Measurements from ENCODE around the gene PARD3. TPM values are rescaled to one million over a fixed set of nuclear protein-coding genes. Genes with fewer than 3 reads are reported as not detected.

PARD3 gene
- polyA plus RNA-seq, 2 of the 4 experiments (the other 2 are of a cell fraction): 110 to 200 TPM

DNA sequence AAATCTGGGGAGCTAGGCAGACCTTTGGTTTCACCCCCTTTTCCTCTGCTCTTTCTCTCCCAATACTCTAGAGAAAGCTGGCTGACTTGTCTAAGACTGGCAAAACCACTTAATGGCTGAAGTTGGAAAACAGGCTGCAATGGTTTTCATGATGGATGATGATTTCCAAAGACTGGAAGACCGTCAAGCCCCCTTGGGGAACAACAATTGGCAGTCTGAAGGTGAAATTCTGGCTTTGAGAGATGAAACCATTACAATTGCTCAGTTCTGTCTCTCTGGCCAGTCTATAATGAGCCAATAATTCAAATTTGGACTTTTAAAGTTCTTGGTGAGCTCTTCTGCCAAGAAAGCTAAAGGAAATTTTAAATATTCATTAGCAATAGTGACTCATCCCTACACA, 680.5 kb downstream of the PARD3 start:
- ChIA-PET POLR2A (no interaction called here), CTCF (interaction anchor here (1.1 to 2.5 kb wide), 3 partner anchors 9 to 504 kb away, joined by 3 to 6 read pairs (median 4); no protein-coding TSS in a partner anchor)

DNA sequence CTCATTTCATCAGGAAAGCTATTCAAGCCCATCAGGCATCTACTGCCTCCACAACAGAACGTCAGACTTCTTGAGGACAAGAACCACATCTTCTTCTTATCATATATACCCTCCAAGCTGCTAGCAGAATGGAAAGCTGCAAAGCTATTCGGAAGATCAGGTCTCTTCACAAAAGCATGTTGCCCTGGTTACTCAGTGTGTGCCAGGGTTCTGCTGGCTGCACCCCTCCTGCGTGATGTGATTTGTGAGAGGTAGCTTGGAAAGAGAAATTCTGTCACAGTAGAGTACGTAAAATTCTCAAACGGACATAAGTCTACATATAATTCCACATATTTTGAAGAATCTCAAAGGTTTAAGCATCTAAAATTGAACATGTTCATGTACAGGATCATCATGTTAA, 681.7 kb downstream of the PARD3 start:
- no peak for FAIRE-seq
- ChIA-PET POLR2A (no interaction called here), CTCF (interaction anchor here (1.3 to 2.5 kb wide), 2 partner anchors 14 to 505 kb away, joined by 4 to 6 read pairs; no protein-coding TSS in a partner anchor)
- no peak overlapping the region for H3K4me2 ChIP-seq
- TF ChIP-seq NPAS2 (CRISPR knock-in tag; IDR thresholded peaks at IDR 0.05; ENCODE audit: borderline replicate concordance) (no peak), MAZ (IDR thresholded peaks at IDR 0.05; ENCODE audit: borderline replicate concordance, low read depth, low read length) (no peak), RNF2 (IDR thresholded peaks at IDR 0.05; ENCODE audit: borderline replicate concordance, low read depth) (no peak), FOSB (CRISPR knock-in tag; IDR thresholded peaks at IDR 0.05) (no peak), HOXB13 (CRISPR knock-in tag; IDR thresholded peaks at IDR 0.05; ENCODE audit: low read depth) (no peak), FOXS1 (CRISPR knock-in tag; IDR thresholded peaks at IDR 0.05) (no peak), JUNB (IDR thresholded peaks at IDR 0.05) (no peak), CBX8 (IDR thresholded peaks at IDR 0.05) (no peak), EP300 (IDR thresholded peaks at IDR 0.05) (no peak), ZNF302 (CRISPR knock-in tag; IDR thresholded peaks at IDR 0.05) (no peak), NR3C1 (IDR thresholded peaks at IDR 0.05) (no peak), HDAC2 (IDR thresholded peaks at IDR 0.05) (no peak), PHF8 (IDR thresholded peaks at IDR 0.05; ENCODE audit: borderline replicate concordance, low read depth) (no peak), ZSCAN20 (CRISPR knock-in tag; IDR thresholded peaks at IDR 0.05) (no peak), NFE2L2 (conservative IDR thresholded peaks at IDR 0.05; ENCODE audit: low read length) (no peak), CHD4 (IDR thresholded peaks at IDR 0.05; ENCODE audit: borderline replicate concordance) (no peak), EHMT2 (IDR thresholded peaks at IDR 0.05; ENCODE audit: low read depth) (no peak)
- TF ChIP-seq, protein P1, sequence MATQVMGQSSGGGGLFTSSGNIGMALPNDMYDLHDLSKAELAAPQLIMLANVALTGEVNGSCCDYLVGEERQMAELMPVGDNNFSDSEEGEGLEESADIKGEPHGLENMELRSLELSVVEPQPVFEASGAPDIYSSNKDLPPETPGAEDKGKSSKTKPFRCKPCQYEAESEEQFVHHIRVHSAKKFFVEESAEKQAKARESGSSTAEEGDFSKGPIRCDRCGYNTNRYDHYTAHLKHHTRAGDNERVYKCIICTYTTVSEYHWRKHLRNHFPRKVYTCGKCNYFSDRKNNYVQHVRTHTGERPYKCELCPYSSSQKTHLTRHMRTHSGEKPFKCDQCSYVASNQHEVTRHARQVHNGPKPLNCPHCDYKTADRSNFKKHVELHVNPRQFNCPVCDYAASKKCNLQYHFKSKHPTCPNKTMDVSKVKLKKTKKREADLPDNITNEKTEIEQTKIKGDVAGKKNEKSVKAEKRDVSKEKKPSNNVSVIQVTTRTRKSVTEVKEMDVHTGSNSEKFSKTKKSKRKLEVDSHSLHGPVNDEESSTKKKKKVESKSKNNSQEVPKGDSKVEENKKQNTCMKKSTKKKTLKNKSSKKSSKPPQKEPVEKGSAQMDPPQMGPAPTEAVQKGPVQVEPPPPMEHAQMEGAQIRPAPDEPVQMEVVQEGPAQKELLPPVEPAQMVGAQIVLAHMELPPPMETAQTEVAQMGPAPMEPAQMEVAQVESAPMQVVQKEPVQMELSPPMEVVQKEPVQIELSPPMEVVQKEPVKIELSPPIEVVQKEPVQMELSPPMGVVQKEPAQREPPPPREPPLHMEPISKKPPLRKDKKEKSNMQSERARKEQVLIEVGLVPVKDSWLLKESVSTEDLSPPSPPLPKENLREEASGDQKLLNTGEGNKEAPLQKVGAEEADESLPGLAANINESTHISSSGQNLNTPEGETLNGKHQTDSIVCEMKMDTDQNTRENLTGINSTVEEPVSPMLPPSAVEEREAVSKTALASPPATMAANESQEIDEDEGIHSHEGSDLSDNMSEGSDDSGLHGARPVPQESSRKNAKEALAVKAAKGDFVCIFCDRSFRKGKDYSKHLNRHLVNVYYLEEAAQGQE (IDR thresholded peaks at IDR 0.05): no peak
- TF ChIP-seq, protein P2, sequence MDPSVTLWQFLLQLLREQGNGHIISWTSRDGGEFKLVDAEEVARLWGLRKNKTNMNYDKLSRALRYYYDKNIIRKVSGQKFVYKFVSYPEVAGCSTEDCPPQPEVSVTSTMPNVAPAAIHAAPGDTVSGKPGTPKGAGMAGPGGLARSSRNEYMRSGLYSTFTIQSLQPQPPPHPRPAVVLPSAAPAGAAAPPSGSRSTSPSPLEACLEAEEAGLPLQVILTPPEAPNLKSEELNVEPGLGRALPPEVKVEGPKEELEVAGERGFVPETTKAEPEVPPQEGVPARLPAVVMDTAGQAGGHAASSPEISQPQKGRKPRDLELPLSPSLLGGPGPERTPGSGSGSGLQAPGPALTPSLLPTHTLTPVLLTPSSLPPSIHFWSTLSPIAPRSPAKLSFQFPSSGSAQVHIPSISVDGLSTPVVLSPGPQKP (IDR thresholded peaks at IDR 0.05; ENCODE audit: low read depth, low read length): no peak
- no peak overlapping the region for H3K27ac ChIP-seq
- 92% methylated on average over 5 of the region's 5 CpGs for WGBS (ENCODE audit: missing lambda C conversion rate)
- DNase-seq (ENCODE audit: low read depth in 1 of 2, low spot score in 1 of 2): no peak
- H3K4me3 ChIP-seq: no peak overlapping the region
- H3K9me3 ChIP-seq: no peaks in the 10 kb centered on the region
- peaks cover 12% of the 10 kb centered on the region for H3K4me1 ChIP-seq
- ATAC-seq: no peak

More for the DNA sequence above, 680.5 kb downstream of the PARD3 start:
- FAIRE-seq (no peak), ATAC-seq (no peak), DNase-seq (ENCODE audit: low read depth in 1 of 2, low spot score in 1 of 2) (no peak)
- Histone ChIP-seq H3K9me3 (no peaks in the 10 kb centered on the region), H3K4me1 (peaks cover 23% of the 10 kb centered on the region), H3K27ac (no peak overlapping the region), H3K4me2 (no peak overlapping the region), H3K4me3 (no peak overlapping the region)
- TF ChIP-seq CHD4 (IDR thresholded peaks at IDR 0.05; ENCODE audit: borderline replicate concordance): no peak
- no peak for TF ChIP-seq CBX2 (IDR thresholded peaks at IDR 0.05; ENCODE audit: borderline replicate concordance, low read depth)
- TF ChIP-seq, protein P2 (IDR thresholded peaks at IDR 0.05; ENCODE audit: low read depth, low read length): no peak
- TF ChIP-seq FOSL2 (IDR thresholded peaks at IDR 0.05): no peak
- no peak for TF ChIP-seq FOSL2 (CRISPR knock-in tag; IDR thresholded peaks at IDR 0.05)
- no peak for TF ChIP-seq RFX5 (IDR thresholded peaks at IDR 0.05)
- TF ChIP-seq ZNF302 (CRISPR knock-in tag; IDR thresholded peaks at IDR 0.05): no peak
- no peak for TF ChIP-seq EP300 (IDR thresholded peaks at IDR 0.05)
- no peak for TF ChIP-seq RCOR1 (IDR thresholded peaks at IDR 0.05; ENCODE audit: low read depth, low read length)
- TF ChIP-seq CBX8 (IDR thresholded peaks at IDR 0.05): no peak
- no peak for TF ChIP-seq ESRRA (IDR thresholded peaks at IDR 0.05; ENCODE audit: borderline replicate concordance, low read length)
- TF ChIP-seq RNF2 (IDR thresholded peaks at IDR 0.05; ENCODE audit: borderline replicate concordance, low read depth): no peak
- no peak for TF ChIP-seq GATA3 (IDR thresholded peaks at IDR 0.05; ENCODE audit: borderline replicate concordance)
- no peak for TF ChIP-seq MAZ (IDR thresholded peaks at IDR 0.05; ENCODE audit: borderline replicate concordance, low read depth, low read length)
- TF ChIP-seq BHLHE40 (IDR thresholded peaks at IDR 0.05; ENCODE audit: low read depth, low read length): no peak
- TF ChIP-seq TP53 (CRISPR knock-in tag; IDR thresholded peaks at IDR 0.05): no peak
- 87% methylated on average over 1 of the region's 1 CpG for WGBS (ENCODE audit: missing lambda C conversion rate)

All from A549 (cell line).